NCI-H2029 (cell line): ENCODE data around the gene NTN4.
"Not testable (repeated sequence)": the region's sequence is repeated elsewhere in the genome, so short reads cannot be mapped to it uniquely, and the experiment has no call there.

Experiments used
- DNase-seq: peaks from one replicate; lab custom pipeline; 2025; lab: John Stamatoyannopoulos, UW

The NTN4 gene

DNA sequence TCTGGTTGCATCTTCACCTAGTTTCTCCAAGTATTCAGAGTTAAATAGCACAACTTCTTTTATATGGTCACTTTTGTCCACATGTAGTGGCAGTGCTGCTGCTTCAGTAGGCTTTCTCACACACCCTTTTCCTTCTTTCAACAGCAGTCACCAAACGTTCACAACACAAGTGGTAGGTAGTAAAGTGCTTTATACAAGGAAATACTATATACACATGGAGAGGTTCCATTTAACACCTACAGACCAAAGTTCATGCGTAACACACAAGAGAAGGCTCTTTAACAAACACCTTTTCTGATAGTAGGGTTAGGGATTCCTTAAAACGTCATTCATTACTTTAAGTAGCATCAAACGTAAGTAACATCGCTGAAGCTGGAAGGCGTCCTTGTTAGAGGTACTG is 132.2 kb downstream of the NTN4 start:
- DNase-seq = no peak

DNA sequence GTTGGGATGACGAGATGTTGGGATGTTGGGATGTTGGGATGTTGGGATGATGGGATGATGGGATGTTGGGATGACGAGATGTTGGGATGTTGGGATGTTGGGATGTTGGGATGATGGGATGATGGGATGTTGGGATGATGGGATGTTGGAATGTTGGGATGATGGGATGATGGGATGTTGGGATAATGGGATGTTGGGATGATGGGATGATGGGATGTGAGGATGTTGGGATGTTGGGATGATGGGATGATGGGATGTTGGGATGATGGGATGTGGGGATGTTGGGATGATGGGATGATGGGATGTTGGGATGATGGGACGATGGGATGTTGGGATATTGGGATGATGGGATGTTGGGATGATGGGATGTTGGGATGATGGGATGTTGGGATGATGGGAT is 135.9 kb downstream of the NTN4 start:
- not testable (repeated sequence) for DNase-seq

DNA sequence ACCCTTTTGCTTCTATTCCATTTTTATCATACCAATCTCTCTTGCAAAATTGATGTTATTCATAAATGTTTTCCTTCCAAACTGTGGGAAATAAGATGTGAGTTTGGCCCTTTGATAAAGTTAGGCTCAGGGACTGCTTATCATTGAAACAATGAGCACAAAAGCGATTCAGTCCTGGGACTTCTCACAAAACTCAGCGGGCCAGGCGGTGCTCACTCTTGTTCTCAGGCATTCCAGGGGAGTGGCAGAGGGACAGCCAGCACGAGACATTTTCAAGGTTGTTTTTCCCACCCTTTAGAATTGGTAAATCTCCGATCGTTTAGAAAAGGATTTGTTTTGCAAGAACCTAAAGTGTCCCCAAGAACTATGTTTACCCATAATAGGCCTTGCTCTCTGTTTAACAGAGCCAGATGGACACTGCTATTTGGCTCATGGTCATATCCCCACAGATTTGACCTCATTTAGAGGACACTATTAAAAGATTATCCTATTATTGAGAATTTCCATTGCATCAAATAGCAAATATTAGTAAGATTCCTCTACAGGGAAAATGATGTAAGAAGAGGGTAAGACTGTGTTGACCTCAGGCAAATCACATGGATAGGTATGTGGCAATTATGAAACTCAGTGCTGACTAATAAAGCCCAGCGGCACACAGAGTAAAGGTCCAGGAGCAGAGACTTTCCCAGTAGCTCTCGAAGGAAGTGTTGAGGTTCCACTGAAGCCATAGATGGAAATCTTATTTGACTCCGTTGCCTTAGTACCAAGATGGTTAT is 136.6 kb downstream of the NTN4 start:
- DNase-seq = no peak

DNA sequence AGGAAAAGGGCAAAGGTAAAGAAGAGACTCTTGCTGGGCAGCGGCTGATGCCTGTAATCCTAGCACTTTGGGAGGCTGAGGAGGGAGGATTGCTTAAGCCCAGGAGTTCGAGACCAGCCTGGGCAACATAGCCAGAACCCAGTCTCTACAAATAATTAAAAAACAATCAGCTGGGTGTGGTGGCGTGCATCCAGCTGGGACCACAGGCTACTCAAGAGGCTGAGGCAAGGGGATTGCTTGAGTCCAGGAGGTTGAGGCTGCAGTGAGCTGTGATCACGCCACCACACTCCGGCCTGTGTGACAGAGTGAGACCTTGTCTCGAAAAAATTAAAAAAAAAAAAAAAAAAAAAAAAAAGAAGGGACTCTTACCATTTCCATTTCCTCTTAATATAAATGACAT is 138.9 kb downstream of the NTN4 start:
- no peak for DNase-seq

DNA sequence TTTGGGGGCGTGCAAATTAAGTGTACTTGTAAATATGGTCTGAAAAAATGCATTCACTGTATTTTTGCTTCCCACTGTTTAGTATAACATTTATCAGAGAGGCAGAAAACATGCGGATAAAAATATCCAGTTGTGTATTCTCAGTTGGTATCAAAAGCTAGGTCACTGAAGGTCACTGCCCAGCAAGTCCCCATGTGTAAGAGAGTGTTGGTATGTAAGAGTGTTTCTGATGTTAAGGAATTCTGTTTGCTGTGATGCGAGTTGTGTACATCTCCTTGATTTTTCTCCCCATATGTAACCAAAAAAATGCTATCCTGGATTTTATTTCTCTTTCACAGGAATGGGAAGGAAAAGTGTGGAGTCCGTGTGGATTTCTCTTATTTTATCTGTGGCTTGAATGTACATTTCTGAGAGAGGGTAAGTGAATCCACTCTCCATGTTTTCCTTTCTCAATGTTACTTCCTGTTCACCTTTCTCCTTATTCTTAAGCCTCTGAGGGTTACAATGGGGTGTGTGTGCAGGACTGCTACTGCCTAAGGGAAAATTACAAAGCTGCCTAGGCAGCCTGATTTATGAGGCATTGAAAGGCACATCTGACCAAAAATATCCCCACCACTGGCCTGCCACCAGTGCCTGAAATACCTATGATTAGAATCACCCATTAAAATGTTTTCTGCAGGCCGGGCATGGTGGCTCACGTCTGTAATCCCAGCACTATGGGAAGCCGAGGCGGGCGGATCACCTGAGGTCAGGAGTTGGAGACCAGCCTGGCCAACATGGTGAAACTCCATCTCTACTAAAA is 141.4 kb downstream of the NTN4 start:
- no peak for DNase-seq

DNA sequence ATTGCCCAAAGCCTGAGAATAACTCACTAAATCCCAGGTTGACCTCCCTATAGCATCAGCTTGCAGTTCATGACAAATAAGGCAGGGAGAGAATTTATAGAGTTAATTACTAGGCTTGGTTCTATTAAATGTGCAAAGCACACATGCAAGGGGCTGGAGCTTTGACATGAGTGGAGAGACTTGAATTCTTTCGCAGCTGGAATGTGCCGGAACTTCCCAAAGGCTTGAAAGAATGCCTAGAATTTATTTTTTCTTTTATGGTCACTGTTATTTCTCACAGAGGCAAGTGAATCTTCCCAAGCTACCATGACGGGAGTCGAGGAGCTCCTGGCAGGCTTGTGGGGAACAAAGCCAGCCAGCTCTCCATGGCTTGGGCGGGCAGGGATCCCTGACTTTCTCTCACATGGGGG is 143.8 kb downstream of the NTN4 start:
- DNase-seq = no peak

DNA sequence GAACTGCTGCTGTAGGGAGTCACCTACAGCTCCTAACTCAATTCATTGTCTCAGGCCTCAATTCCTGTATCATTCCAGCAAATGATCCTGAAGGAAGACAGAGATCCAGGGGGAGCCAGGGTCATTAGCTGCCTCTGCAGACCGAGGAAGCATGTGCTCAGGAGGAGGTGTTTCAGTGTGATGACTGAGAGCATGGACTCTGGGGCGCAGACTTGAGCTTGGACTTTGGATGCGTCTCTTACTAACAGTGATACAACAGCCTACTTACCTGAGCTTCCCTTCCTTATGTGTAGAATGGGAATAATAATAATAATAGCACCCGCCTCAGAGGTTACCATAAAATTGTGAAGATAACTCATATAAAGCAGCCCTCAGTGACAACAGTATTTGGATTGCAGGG is 147.3 kb downstream of the NTN4 start:
- DNase-seq = no peak

DNA sequence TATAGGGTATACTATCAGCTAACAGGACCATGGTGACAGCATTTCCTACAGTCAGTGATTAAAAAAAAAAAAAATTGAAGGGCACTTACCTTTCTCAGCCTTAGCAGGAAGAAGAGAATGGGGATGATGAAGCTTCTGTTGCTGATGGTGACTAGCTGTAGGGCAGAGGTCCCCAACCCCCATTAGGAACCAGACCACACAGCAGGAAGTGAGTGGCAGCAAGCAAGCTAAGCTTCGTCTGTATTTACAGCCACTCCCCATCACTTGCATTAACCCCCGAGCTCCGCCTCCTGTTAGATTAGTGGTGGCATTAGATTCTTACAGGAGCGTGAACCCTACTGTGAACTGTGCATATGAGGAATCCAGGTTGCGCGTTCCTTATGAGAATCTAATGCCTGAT is 148.0 kb downstream of the NTN4 start:
- peak; percentile 91 for DNase-seq

DNA sequence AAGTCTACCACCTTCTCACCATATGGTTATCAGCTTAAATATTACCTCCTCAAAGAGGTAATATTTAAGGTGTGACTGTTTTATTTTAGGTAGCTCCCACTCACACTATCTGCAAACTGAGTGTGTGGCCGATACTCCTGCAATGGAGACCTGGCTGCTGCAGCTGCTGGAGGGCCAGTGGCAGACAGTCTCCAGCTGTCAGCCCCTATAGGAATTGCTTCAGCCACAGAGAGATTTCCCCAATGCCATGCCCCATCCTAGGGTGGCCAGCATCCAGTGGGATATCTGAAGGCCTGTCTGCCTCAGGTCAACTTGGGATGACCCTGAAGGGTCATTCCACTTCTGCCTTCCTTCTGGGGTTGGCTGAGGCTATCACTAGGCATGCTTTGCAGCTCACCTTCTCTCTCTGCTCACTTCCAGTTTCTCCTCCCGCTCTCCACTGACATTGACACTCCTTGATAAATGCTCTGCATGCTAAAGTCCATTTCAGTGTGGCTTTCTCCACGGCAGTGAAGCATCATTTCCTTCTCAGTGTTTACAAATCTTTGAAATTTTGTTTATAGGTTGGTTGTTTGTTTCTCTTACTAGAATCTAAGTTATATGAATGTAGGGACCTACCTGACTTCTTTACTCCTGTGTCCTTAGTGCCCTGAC is 149.1 kb downstream of the NTN4 start:
- DNase-seq = no peak

DNA sequence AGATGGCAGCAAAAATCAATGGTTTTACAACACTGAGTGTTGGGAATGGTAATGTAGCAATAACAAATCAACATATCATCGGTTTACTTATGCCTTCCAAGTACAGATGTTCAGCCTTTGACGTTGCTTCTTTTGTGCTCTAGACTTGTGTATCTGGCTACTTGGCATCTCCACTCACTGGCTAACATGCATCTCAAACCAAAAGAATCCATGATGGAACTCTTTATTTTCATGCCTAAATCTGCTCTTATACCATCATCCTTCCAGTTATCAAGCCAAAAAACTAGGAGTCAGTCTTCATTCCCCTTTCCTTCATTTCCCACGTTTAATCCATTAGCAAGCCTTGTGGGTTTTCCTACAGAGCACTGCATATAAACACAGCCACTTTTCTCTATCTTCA is 150.0 kb downstream of the NTN4 start:
- no peak for DNase-seq

DNA sequence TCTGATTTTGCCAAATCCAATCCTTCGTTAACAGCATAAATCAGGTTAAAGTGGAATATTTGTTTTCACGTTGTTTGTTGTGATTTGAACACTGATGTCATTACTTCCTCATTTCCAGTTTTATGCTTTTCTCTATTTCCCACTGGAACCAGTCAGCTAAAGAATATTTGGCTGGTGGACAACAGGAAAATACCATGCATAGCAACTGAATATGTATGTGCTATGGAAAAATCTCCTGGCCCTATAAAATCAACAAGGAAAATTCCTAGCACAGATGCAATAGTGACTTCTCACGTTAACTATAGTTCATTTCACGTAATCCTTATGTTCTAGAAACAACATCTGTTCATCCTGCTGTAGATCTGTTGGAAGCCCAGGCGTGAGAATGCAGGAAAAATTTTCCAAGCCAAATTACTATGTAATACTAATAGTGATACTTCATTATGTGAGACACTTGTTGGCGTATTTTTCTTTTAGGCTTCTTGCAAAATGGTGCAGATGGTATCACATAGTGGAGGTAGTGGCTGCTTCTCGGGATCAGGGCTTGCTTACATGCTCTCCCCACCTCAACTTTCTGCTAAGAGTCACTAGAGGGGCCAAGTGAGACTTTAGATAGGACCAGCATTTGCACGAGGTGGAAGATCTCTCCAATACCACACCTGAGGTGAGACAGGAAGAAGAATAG is 153.0 kb downstream of the NTN4 start:
- DNase-seq = no peak

DNA sequence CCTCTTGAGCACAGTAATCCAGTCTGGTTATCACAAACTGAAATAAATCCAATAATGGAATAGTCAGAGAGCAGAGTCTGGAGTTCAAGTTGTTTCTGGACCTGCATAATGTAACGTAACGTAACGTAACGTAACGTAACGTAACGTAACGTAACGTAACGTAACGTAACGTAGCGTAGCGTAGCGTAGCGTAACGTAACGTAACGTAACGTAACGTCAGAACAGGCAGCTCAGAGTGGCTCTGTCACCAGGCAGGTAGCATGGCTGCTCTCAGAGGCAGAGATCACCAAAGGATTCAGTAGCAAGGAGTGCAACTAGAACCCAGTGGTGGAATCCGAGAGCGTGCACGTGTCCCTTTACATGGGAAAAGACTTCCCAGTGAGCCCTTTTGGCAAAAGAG is 153.6 kb downstream of the NTN4 start:
- no peak for DNase-seq

DNA sequence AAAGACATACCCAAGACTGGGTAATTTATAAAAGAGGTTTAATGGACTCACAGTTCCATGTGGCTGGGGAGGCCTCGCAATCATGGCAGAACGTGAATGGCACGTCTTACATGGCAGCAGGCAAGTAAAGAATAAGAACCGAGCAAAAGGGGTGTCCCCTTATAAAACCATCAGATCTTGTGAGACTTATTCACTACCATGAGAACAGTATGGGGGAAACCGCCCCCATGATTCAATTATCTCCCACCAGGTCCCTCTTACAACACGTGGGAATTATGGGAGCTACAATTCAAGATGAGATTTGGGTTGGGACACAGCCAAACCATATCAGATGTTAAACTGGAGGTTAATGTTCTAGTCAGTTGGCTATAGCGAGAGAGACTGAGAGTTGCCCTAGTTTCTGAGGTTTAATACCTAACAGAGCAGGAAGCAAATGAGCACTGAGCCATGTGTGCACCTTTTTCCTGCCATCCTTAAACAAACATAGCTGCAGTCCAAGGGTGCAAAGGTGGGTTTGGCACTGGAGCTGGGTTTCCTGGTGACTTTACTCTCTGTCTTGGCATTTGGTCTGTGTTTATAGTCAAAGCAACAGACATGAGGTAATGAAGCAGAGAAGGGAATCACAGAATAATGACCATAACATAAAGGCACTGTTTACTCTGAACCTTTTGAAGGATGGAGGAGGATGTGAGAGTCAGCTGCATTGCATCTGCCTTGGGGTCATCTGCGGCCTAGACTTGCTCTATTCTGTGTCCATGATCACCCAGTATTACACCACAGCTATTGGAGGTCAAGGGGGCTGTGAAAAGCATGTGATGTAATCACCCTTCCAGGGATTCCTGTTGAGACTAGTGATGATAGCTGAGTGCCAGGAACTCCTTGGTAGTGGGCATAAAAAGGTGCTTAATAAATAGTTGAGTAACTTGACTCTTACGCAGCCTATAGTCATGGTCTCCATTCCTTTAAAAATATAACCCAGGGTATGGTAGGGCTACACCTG is 155.6 kb downstream of the NTN4 start:
- peak; percentile 84 for DNase-seq

DNA sequence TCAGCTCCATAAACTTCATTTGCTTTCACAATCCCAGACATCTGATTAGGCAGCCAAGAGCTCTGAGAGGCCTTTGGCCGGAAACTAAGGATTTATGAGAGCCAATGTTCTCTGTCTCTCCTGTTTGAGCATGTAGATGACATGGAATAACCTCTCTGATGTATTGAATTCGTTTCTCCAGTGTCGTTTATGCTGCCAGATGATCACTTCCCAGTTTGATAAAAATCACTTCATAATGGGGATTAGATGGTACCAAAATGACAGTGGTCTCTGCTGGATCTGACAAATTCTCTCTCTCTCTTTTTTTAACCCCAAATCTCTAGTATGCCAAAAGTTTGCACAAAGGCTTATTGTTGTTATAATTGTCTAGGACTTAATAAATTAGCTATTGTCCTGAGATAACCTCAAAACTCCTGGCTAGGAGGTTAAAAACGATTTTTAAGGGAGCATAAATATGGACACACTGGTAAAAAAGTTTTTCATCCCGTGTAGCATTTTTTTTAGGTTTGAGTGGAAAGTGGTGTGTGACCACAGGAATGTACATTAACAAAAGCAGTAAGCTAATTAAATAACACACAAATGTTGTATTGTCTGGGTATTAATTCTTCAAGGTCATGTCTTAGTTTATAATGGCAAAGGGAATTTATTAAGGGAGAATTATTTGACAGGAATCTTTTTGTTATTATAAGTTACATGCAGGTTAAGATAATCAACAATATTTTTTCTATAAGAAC is 156.7 kb downstream of the NTN4 start:
- no peak for DNase-seq

DNA sequence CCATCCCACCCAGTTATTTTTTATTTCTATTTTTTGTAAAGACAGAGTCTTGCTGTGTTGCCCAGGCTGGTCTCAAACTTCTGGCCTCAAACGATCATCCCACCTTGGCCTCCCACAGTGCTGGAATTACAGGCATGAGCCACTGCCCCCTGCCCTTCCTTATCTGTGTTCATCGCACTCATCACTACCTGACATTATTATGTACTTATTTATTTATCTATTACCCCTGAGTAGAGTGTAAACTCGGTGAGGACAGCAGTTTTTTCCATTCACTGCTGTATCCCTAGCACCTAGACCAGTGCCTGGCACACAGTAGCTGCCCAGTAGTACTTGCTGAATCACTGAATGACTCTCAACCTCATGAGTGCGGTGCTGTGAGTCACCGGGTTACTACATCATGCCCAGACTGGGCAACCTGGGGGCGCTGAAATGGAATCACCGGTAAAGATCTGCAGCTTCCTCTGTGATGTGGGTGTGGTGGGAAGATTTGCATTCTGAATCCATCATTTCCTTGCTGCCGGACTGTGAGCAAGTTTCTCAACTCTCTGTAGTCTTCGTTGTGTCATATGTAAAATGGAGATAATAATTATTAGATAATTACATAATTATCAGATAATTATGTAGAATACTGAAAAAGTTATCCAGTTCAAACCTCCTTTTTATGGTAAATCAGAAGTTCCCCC is 157.4 kb downstream of the NTN4 start:
- DNase-seq = no peak

DNA sequence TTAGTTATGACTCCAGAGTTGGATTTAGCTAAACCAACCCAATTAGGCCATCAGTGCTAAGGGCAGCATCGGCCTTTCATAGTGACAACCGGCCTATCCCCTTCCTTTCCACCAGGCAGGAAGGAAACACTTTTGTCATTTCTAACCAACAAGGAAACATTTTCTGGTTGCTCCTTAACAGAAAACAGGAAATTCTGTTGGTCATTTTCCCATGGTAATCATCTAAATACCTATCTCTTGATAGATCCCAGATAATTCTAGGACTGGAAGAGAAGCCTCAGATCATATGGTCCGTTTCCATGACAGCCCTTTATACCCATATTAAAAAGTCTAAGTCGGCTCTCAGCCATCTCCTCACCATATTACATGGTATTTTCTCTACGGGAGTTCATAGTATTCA is 160.1 kb downstream of the NTN4 start:
- no peak for DNase-seq

DNA sequence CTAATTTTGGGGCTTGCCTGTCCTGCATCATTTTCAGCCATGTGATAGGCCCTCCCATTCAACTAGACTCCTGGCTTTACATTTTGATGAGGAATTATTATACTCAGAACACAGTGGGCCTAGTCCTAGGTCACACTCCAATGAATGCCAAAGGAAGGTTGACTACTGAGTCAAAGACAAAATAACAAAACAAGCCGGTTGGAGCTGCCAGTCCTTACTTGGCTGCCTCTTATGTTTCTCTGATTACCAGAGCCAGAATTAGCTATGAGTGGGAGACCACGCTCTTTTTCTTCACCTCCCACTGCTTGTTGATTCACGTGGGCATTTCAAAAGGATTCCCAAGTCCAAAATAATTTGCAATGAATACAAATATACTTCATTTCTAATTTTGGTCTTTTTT is 161.2 kb downstream of the NTN4 start:
- no peak for DNase-seq

DNA sequence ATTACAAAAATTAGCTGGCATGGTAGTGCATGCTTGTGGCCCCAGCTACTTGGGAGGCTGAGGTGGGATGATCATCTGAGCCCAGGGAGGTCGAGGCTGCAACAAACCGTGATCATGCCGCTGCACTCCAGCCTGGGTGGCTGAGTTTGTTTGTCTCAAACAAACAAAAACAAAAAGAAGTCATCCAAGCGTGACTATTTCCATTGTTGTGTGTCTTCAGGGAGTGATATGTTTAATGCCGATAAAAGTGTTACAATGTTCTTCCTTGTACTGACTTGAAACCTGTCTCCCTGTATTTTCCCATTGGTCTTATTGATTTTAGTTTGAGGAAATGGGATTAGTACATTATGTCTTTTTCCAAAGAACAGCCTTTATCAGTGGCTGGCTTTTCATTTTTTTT is 163.7 kb downstream of the NTN4 start:
- DNase-seq = peak; percentile 25

DNA sequence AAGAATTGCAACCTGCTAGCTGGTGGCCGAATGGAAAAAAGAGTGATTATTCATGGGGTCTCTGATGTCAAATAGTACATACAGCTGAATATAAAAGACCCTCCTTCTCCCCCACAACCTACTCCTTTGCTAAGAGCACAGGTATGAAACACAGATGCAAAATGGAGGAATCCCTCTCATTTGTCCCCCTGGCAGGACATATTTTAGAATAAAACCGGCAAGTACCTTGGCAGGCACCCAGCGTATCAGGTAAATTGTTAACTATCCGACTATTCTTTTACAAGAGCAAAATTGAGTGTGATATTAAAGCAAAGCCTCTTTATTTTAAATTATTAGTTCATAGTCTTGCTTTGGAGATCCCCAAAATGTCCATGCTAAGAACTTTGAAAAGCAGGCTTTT is 165.6 kb downstream of the NTN4 start:
- no peak for DNase-seq

DNA sequence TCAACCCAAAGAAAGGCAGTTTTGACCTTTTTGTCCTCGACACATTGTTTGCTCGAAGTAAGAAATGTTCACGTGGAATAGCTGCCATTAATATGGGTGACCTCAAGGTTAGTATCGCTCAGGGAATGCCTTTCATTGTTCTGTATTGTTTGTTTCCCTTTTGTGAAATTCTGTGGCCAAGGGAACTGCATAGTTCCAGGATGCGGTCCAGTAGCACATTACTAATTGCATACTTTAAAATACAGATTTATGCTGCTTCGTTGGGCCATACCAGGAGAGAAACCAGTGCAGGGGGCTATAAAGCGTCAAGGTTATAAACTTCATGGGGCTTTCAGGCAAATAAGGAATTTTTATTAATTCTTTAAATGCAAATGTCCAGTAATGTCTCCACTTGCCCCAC is 166.0 kb downstream of the NTN4 start:
- DNase-seq = no peak
